SK-N-SH (cell line): ENCODE results near the gene CCSER1. TPM values are rescaled to one million over a fixed set of nuclear protein-coding genes. Genes with fewer than 3 reads are reported as not detected.

ENCODE experiments used
- CTCF ChIA-PET: fragments of 300-600, 350-600 bp; formaldehyde crosslinking; extraction: SDS; loops from one replicate; lab custom pipeline; 2021; lab: Yijun Ruan, JAX
- POLR2A ChIA-PET: fragments of 350-600 bp; sonication (Branson Sonifier 250); formaldehyde crosslinking; extraction: SDS; loops from one replicate; lab custom pipeline; 2020; ENCODE audit warnings: antibody characterized with exemption, inconsistent platforms; lab: Yijun Ruan, JAX
- DNase-seq: peaks from one replicate; pipeline ENCODE4 v3.0.0; 2012
- H2AFZ ChIP-seq: fragments of 200-600 bp; sonication (generic); 2 replicates; pipeline ENCODE4 v1.8.1; 2016; ENCODE audit warnings: antibody characterized with exemption, mild to moderate bottlenecking, low read depth
- H3F3A ChIP-seq: fragments of 200-600 bp; sonication (generic); replicated peaks from 2 replicates; pipeline ENCODE3; 2016; ENCODE audit warnings: antibody characterized with exemption, mild to moderate bottlenecking; ENCODE audit not compliant: insufficient read depth
- H3K27ac ChIP-seq, 2 experiments: fragments of 200-500 bp in 1 of 2; fragments of 200-600 bp in 1 of 2; sonication (Bioruptor generic) in 1 of 2; sonication (generic), shearing (Covaris generic) in 1 of 2; 2 replicates each; pipeline versions ENCODE4 v1.5.1 to v1.6.1; 2014 to 2016; ENCODE audit warnings: low read depth in 2 of 2, inconsistent platforms in 1 of 2, low read length in 1 of 2, mild to moderate bottlenecking in 1 of 2, mixed read lengths in 1 of 2
- H3K27me3 ChIP-seq: fragments of 200-600 bp; sonication (generic), shearing (Covaris generic); 2 replicates; pipeline ENCODE4 v1.6.1; 2016; ENCODE audit warnings: mixed run types; ENCODE audit not compliant: insufficient read depth
- H3K36me3 ChIP-seq, 2 experiments: fragments of 200-500 bp in 1 of 2; fragments of 200-600 bp in 1 of 2; sonication (Bioruptor generic) in 1 of 2; sonication (generic) in 1 of 2; replicated peaks in 1 of 2; 2 replicates each; pipeline versions ENCODE3 to v1.5.1; 2014 to 2016; ENCODE audit warnings: low read length in 1 of 2, mild to moderate bottlenecking in 1 of 2; ENCODE audit not compliant: insufficient read depth in 2 of 2, control insufficient read depth in 1 of 2
- H3K4me1 ChIP-seq, 2 experiments: fragments of 200-500 bp in 1 of 2; fragments of 200-600 bp in 1 of 2; sonication (Bioruptor generic) in 1 of 2; sonication (generic), shearing (Covaris generic) in 1 of 2; 2 replicates each; pipeline versions ENCODE4 v1.5.1 to v1.6.1; 2014 to 2016; ENCODE audit warnings: low read depth in 1 of 2, low read length in 1 of 2, mixed run types in 1 of 2; ENCODE audit not compliant: insufficient read depth in 2 of 2, control insufficient read depth in 1 of 2
- H3K4me2 ChIP-seq: fragments of 200-600 bp; sonication (generic), shearing (Covaris generic); 2 replicates; pipeline ENCODE4 v1.6.1; 2017; ENCODE audit warnings: mixed run types
- H3K4me3 ChIP-seq, 2 experiments: fragments of 200-500 bp in 1 of 2; fragments of 200-600 bp in 1 of 2; sonication (Bioruptor generic) in 1 of 2; sonication (generic), shearing (Covaris generic) in 1 of 2; 2 replicates each; pipeline versions ENCODE4 v1.5.1 to v1.8.1; 2014 to 2016; ENCODE audit warnings: low read depth in 2 of 2, inconsistent platforms in 1 of 2, low read length in 1 of 2, mild to moderate bottlenecking in 1 of 2, mixed read lengths in 1 of 2, moderate library complexity in 1 of 2
- H3K79me2 ChIP-seq: fragments of 200-600 bp; sonication (generic); 2 replicates; pipeline ENCODE4 v1.8.1; 2017; ENCODE audit warnings: mild to moderate bottlenecking; ENCODE audit not compliant: insufficient read depth
- H3K9ac ChIP-seq: fragments of 200-600 bp; sonication (generic); 2 replicates; pipeline ENCODE4 v1.6.1; 2017; ENCODE audit warnings: mixed run types
- H3K9me2 ChIP-seq: fragments of 200-600 bp; sonication (generic); 2 replicates; pipeline ENCODE4 v1.6.1; 2017; ENCODE audit warnings: mixed run types
- H3K9me3 ChIP-seq: fragments of 200-600 bp; sonication (generic); 2 replicates; pipeline ENCODE4 v1.6.1; 2017; ENCODE audit warnings: mixed run types, mild to moderate bottlenecking, moderate library complexity
- H4K20me1 ChIP-seq: fragments of 200-600 bp; sonication (generic); 2 replicates; pipeline ENCODE4 v1.6.1; 2017; ENCODE audit warnings: mild to moderate bottlenecking, mixed run types; ENCODE audit not compliant: insufficient read depth
- CHD2 ChIP-seq: fragments of 150-350 bp; IDR thresholded peaks from 2 replicates; pipeline ENCODE4 v1.6.1; 2018; ENCODE audit warnings: low read length; ENCODE audit not compliant: partially characterized antibody
- ELF1 ChIP-seq: IDR thresholded peaks from 2 replicates; pipeline ENCODE4 v1.4.0; 2012
- EP300 ChIP-seq, 2 experiments: IDR thresholded peaks; 2 replicates each; pipeline versions ENCODE4 v1.4.0 to v1.6.1; 2012; ENCODE audit warnings: borderline replicate concordance in 1 of 2, low read depth in 1 of 2, low read length in 1 of 2
- FOXJ3 ChIP-seq: sonication (generic); formaldehyde crosslinking; IDR thresholded peaks from 2 replicates; pipeline ENCODE4 v1.5.1; 2020; ENCODE audit warnings: mild to moderate bottlenecking, missing genetic modification reagents
- FOXM1 ChIP-seq: IDR thresholded peaks from 2 replicates; pipeline ENCODE4 v1.4.0; 2012; ENCODE audit warnings: low read depth, mild to moderate bottlenecking
- GABPA ChIP-seq: IDR thresholded peaks from 2 replicates; pipeline ENCODE4 v1.4.0; 2012; ENCODE audit warnings: low read depth, mild to moderate bottlenecking
- GATA2 ChIP-seq: sonication (generic); formaldehyde crosslinking; IDR thresholded peaks from 2 replicates; pipeline ENCODE4 v1.5.0; 2020; ENCODE audit warnings: mild to moderate bottlenecking, missing genetic modification reagents
- MXI1 ChIP-seq: IDR thresholded peaks from 2 replicates; pipeline ENCODE4 v1.6.1; 2012; ENCODE audit warnings: mild to moderate bottlenecking, low read depth, low read length, improper control_type of control experiment
- NFIC ChIP-seq: IDR thresholded peaks from 2 replicates; pipeline ENCODE4 v1.4.0; 2012; ENCODE audit warnings: borderline replicate concordance
- RAD21 ChIP-seq: IDR thresholded peaks from 2 replicates; pipeline ENCODE4 v1.6.1; 2012; ENCODE audit warnings: mild to moderate bottlenecking, low read length
- RCOR1 ChIP-seq: fragments of 150-350 bp; IDR thresholded peaks from 2 replicates; pipeline ENCODE4 v1.6.1; 2017; ENCODE audit warnings: antibody characterized with exemption, low read length
- TCF12 ChIP-seq: IDR thresholded peaks from 2 replicates; pipeline ENCODE4 v1.4.0; 2012
- YY1 ChIP-seq: IDR thresholded peaks from 2 replicates; pipeline ENCODE4 v1.4.0; 2012; ENCODE audit warnings: low read depth, mild to moderate bottlenecking
- WGBS: methylation state at CpG from one replicate; pipeline ENCODE4 v1.1.6; 2017; ENCODE audit warnings: low lambda C conversion rate; 5-methylcytosine and 5-hydroxymethylcytosine counted together
- polyA plus RNA-seq, 3 experiments: library from polyadenylated mRNA; depleted of rRNA; stranded (reverse); fragments of >200 nt; gene quantifications; 2 replicates each; pipeline ENCODE4 v1.2.3, GENCODE V29; 2012
- TF ChIP-seq, protein P1 (sequence below): IDR thresholded peaks from 2 replicates; pipeline ENCODE4 v1.4.0; 2012; ENCODE audit warnings: low read depth, borderline replicate concordance
- TF ChIP-seq, protein P2 (sequence below): IDR thresholded peaks from 2 replicates; pipeline ENCODE4; 2012

Gene CCSER1
- polyA plus RNA-seq, 1 of the 3 experiments (the other 2 are of a cell fraction), result 0.05 TPM

GRCh38 chr4:90318193-90318592, 191.0 kb downstream of the CCSER1 start (continued):
- TF ChIP-seq, protein P1, sequence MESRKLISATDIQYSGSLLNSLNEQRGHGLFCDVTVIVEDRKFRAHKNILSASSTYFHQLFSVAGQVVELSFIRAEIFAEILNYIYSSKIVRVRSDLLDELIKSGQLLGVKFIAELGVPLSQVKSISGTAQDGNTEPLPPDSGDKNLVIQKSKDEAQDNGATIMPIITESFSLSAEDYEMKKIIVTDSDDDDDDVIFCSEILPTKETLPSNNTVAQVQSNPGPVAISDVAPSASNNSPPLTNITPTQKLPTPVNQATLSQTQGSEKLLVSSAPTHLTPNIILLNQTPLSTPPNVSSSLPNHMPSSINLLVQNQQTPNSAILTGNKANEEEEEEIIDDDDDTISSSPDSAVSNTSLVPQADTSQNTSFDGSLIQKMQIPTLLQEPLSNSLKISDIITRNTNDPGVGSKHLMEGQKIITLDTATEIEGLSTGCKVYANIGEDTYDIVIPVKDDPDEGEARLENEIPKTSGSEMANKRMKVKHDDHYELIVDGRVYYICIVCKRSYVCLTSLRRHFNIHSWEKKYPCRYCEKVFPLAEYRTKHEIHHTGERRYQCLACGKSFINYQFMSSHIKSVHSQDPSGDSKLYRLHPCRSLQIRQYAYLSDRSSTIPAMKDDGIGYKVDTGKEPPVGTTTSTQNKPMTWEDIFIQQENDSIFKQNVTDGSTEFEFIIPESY, result no peak
- TF ChIP-seq GABPA (no peak), MXI1 (no peak), ELF1 (no peak)

GRCh38 chr4:90328558-90328957, 201.4 kb downstream of the CCSER1 start:
- no peaks in the 10 kb centered on the region for H3K36me3 ChIP-seq
- no peaks in the 10 kb centered on the region for H3K9me2 ChIP-seq
- 22% methylated on average over 2 of the region's 2 CpGs for WGBS
- CTCF ChIA-PET, result no interaction called here
- H3K4me1 ChIP-seq, result peaks cover 0 to 7% of the 10 kb centered on the region in 2 experiments; a peak in 2 of 4 replicates
- DNase-seq, result peak; percentile 44
- H3K27ac ChIP-seq, result no peak overlapping the region
- H3K79me2 ChIP-seq, result no peaks in the 10 kb centered on the region
- no peak overlapping the region for H3K4me3 ChIP-seq
- TF ChIP-seq MXI1 (peak; percentile 60; the same call in 1 of the 2 replicates), CHD2 (no peak), EP300 (IDR thresholded peaks at IDR 0.05; ENCODE audit: borderline replicate concordance in 1 of 2, low read depth in 1 of 2, low read length in 1 of 2) (peak in 1 of 2 experiments; percentile 82; a peak in 1 of 4 replicates), FOXJ3 (peak; percentile 80), GATA2 (CRISPR knock-in tag) (peak; percentile 23; the same call in 1 of the 2 replicates), RAD21 (peak; percentile 12; the same call in 1 of the 2 replicates), FOXM1 (no peak), RCOR1 (peak; percentile 41; the same call in 1 of the 2 replicates), YY1 (no peak), TCF12 (no peak), NFIC (peak; percentile 61)
- TF ChIP-seq, protein P2, sequence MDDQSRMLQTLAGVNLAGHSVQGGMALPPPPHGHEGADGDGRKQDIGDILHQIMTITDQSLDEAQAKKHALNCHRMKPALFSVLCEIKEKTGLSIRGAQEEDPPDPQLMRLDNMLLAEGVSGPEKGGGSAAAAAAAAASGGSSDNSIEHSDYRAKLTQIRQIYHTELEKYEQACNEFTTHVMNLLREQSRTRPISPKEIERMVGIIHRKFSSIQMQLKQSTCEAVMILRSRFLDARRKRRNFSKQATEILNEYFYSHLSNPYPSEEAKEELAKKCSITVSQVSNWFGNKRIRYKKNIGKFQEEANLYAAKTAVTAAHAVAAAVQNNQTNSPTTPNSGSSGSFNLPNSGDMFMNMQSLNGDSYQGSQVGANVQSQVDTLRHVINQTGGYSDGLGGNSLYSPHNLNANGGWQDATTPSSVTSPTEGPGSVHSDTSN, result no peak
- TF ChIP-seq, all 33 proteins: peak for 7
- Histone ChIP-seq H3F3A (no peaks in the 10 kb centered on the region), H3K4me2 (no peak overlapping the region), H2AFZ (no peak overlapping the region), H3K27me3 (no peaks in the 10 kb centered on the region), H3K9ac (no peak overlapping the region), H4K20me1 (no peaks in the 10 kb centered on the region), H3K9me3 (no peaks in the 10 kb centered on the region)
- POLR2A ChIA-PET, result no interaction called here
